Measurements from ENCODE around the gene NCOA7. TPM values are rescaled to one million over a fixed set of nuclear protein-coding genes. Genes with fewer than 3 reads are reported as not detected.
"Not testable (repeated sequence)": the region's sequence is repeated elsewhere in the genome, so short reads cannot be mapped to it uniquely, and the experiment has no call there.

The NCOA7 gene
- total RNA-seq, 1 donor from 2014 or later = 6.3 TPM

GRCh38 chr6:125911051-125911451 is 120.3 kb downstream of the NCOA7 start:
- not testable (repeated sequence) for H3K36me3 ChIP-seq (ENCODE audit: control insufficient read depth in 3 of 3, insufficient read depth in 3 of 3, low read length in 3 of 3); H3K9me3 ChIP-seq (ENCODE audit: control insufficient read depth in 3 of 3, low read length in 3 of 3); H3K27me3 ChIP-seq (ENCODE audit: control insufficient read depth in 3 of 3, insufficient read depth in 3 of 3, low read length in 3 of 3); H3K4me3 ChIP-seq (ENCODE audit: low read length in 3 of 3); H3K4me1 ChIP-seq (ENCODE audit: control insufficient read depth in 3 of 3, insufficient read depth in 3 of 3, low read length in 3 of 3); H3K9ac ChIP-seq (ENCODE audit: low read depth in 1 of 3, low read length in 3 of 3); H3K27ac ChIP-seq (ENCODE audit: low read depth, low read length)

GRCh38 chr6:125912430-125912829 is 121.7 kb downstream of the NCOA7 start:
- not testable (repeated sequence) for H3K9me3 ChIP-seq (ENCODE audit: control insufficient read depth in 3 of 3, low read length in 3 of 3); H3K9ac ChIP-seq (ENCODE audit: low read depth in 1 of 3, low read length in 3 of 3); H3K4me1 ChIP-seq (ENCODE audit: control insufficient read depth in 3 of 3, insufficient read depth in 3 of 3, low read length in 3 of 3); H3K27ac ChIP-seq (ENCODE audit: low read depth, low read length); H3K4me3 ChIP-seq (ENCODE audit: low read length in 3 of 3); H3K27me3 ChIP-seq (ENCODE audit: control insufficient read depth in 3 of 3, insufficient read depth in 3 of 3, low read length in 3 of 3)
- H3K36me3 ChIP-seq (ENCODE audit: control insufficient read depth in 3 of 3, insufficient read depth in 3 of 3, low read length in 3 of 3) = peaks cover 0 to 18% (median 7%) of the 10 kb centered on the region in 3 donors

GRCh38 chr6:125913145-125913544 is 122.4 kb downstream of the NCOA7 start:
- peaks cover 0 to 18% (median 7%) of the 10 kb centered on the region in 3 donors for H3K36me3 ChIP-seq (ENCODE audit: control insufficient read depth in 3 of 3, insufficient read depth in 3 of 3, low read length in 3 of 3)

GRCh38 chr6:125913864-125914351 is 123.1 kb downstream of the NCOA7 start:
- Histone ChIP-seq H3K4me1 (ENCODE audit: control insufficient read depth in 3 of 3, insufficient read depth in 3 of 3, low read length in 3 of 3) (peaks cover 0 to 7% (median 0%) of the 10 kb centered on the region in 3 donors), H3K36me3 (ENCODE audit: control insufficient read depth in 3 of 3, insufficient read depth in 3 of 3, low read length in 3 of 3) (peaks cover 0 to 18% (median 7%) of the 10 kb centered on the region in 3 donors), H3K27me3 (ENCODE audit: control insufficient read depth in 3 of 3, insufficient read depth in 3 of 3, low read length in 3 of 3) (no peaks in the 10 kb centered on the region), H3K27ac (ENCODE audit: low read depth, low read length) (peak overlapping the region; percentile 22), H3K9ac (ENCODE audit: low read depth in 1 of 3, low read length in 3 of 3) (no peak overlapping the region), H3K4me3 (ENCODE audit: low read length in 3 of 3) (no peak overlapping the region), H3K9me3 (ENCODE audit: control insufficient read depth in 3 of 3, low read length in 3 of 3) (no peaks in the 10 kb centered on the region)

More at GRCh38 chr6:125913145-125913544, 122.4 kb downstream of the NCOA7 start:
- Histone ChIP-seq H3K9ac (ENCODE audit: low read depth in 1 of 3, low read length in 3 of 3) (no peak overlapping the region), H3K9me3 (ENCODE audit: control insufficient read depth in 3 of 3, low read length in 3 of 3) (no peaks in the 10 kb centered on the region), H3K4me1 (ENCODE audit: control insufficient read depth in 3 of 3, insufficient read depth in 3 of 3, low read length in 3 of 3) (peaks cover 0 to 1% (median 0%) of the 10 kb centered on the region in 3 donors), H3K4me3 (ENCODE audit: low read length in 3 of 3) (no peak overlapping the region), H3K27me3 (ENCODE audit: control insufficient read depth in 3 of 3, insufficient read depth in 3 of 3, low read length in 3 of 3) (no peaks in the 10 kb centered on the region), H3K27ac (ENCODE audit: low read depth, low read length) (no peak overlapping the region)

- Histone ChIP-seq H3K4me1 (ENCODE audit: control insufficient read depth in 3 of 3, insufficient read depth in 3 of 3, low read length in 3 of 3) (peaks cover 2 to 15% (median 6%) of the 10 kb centered on the region in 3 donors), H3K27me3 (ENCODE audit: control insufficient read depth in 3 of 3, insufficient read depth in 3 of 3, low read length in 3 of 3) (no peaks in the 10 kb centered on the region), H3K9me3 (ENCODE audit: control insufficient read depth in 3 of 3, low read length in 3 of 3) (no peaks in the 10 kb centered on the region), H3K36me3 (ENCODE audit: control insufficient read depth in 3 of 3, insufficient read depth in 3 of 3, low read length in 3 of 3) (peaks cover 8 to 36% (median 19%) of the 10 kb centered on the region in 3 donors), H3K27ac (ENCODE audit: low read depth, low read length) (peak overlapping the region; percentile 81), H3K9ac (ENCODE audit: low read depth in 1 of 3, low read length in 3 of 3) (peak overlapping the region in 1 of 3 donors; percentile 57), H3K4me3 (ENCODE audit: low read length in 3 of 3) (peak overlapping the region in 1 of 3 donors; percentile 39)
Observed at GRCh38 chr6:125918230-125918629, 127.5 kb downstream of the NCOA7 start.

GRCh38 chr6:125918681-125919566 is 128.2 kb downstream of the NCOA7 start:
- peak overlapping the region; percentile 18 to 57 (median 46) for H3K9ac ChIP-seq (ENCODE audit: low read depth in 1 of 3, low read length in 3 of 3)
- H3K9me3 ChIP-seq (ENCODE audit: control insufficient read depth in 3 of 3, low read length in 3 of 3) = no peaks in the 10 kb centered on the region
- H3K4me1 ChIP-seq (ENCODE audit: control insufficient read depth in 3 of 3, insufficient read depth in 3 of 3, low read length in 3 of 3) = peaks cover 2 to 15% (median 6%) of the 10 kb centered on the region in 3 donors
- peaks cover 8 to 41% (median 23%) of the 10 kb centered on the region in 3 donors for H3K36me3 ChIP-seq (ENCODE audit: control insufficient read depth in 3 of 3, insufficient read depth in 3 of 3, low read length in 3 of 3)
- H3K27ac ChIP-seq (ENCODE audit: low read depth, low read length) = peak overlapping the region; percentile 81
- H3K4me3 ChIP-seq (ENCODE audit: low read length in 3 of 3) = peak overlapping the region; percentile 37 to 61 (median 39)
- H3K27me3 ChIP-seq (ENCODE audit: control insufficient read depth in 3 of 3, insufficient read depth in 3 of 3, low read length in 3 of 3) = no peaks in the 10 kb centered on the region

- H3K9me3 ChIP-seq (ENCODE audit: control insufficient read depth in 3 of 3, low read length in 3 of 3) = no peaks in the 10 kb centered on the region
- H3K27me3 ChIP-seq (ENCODE audit: control insufficient read depth in 3 of 3, insufficient read depth in 3 of 3, low read length in 3 of 3) = no peaks in the 10 kb centered on the region
- peaks cover 8 to 46% (median 28%) of the 10 kb centered on the region in 3 donors for H3K36me3 ChIP-seq (ENCODE audit: control insufficient read depth in 3 of 3, insufficient read depth in 3 of 3, low read length in 3 of 3)
- H3K4me3 ChIP-seq (ENCODE audit: low read length in 3 of 3) = peak overlapping the region in 2 of 3 donors; percentile 39 to 61
- peak overlapping the region in 1 of 3 donors; percentile 46 for H3K9ac ChIP-seq (ENCODE audit: low read depth in 1 of 3, low read length in 3 of 3)
- peaks cover 2 to 15% (median 6%) of the 10 kb centered on the region in 3 donors for H3K4me1 ChIP-seq (ENCODE audit: control insufficient read depth in 3 of 3, insufficient read depth in 3 of 3, low read length in 3 of 3)
- peak overlapping the region; percentile 81 for H3K27ac ChIP-seq (ENCODE audit: low read depth, low read length)
Observed at GRCh38 chr6:125919618-125920017, 128.9 kb downstream of the NCOA7 start.

GRCh38 chr6:125922322-125922860 is 131.6 kb downstream of the NCOA7 start:
- H3K4me1 ChIP-seq (ENCODE audit: control insufficient read depth in 3 of 3, insufficient read depth in 3 of 3, low read length in 3 of 3) = peaks cover 2 to 15% (median 6%) of the 10 kb centered on the region in 3 donors
- H3K36me3 ChIP-seq (ENCODE audit: control insufficient read depth in 3 of 3, insufficient read depth in 3 of 3, low read length in 3 of 3) = peaks cover 13 to 32% (median 24%) of the 10 kb centered on the region in 3 donors
- H3K27me3 ChIP-seq (ENCODE audit: control insufficient read depth in 3 of 3, insufficient read depth in 3 of 3, low read length in 3 of 3) = no peaks in the 10 kb centered on the region
- H3K27ac ChIP-seq (ENCODE audit: low read depth, low read length) = no peak overlapping the region
- H3K4me3 ChIP-seq (ENCODE audit: low read length in 3 of 3) = no peak overlapping the region
- no peaks in the 10 kb centered on the region for H3K9me3 ChIP-seq (ENCODE audit: control insufficient read depth in 3 of 3, low read length in 3 of 3)
- H3K9ac ChIP-seq (ENCODE audit: low read depth in 1 of 3, low read length in 3 of 3) = no peak overlapping the region

- Histone ChIP-seq H3K9ac (ENCODE audit: low read depth in 1 of 3, low read length in 3 of 3) (no peak overlapping the region), H3K9me3 (ENCODE audit: control insufficient read depth in 3 of 3, low read length in 3 of 3) (no peaks in the 10 kb centered on the region), H3K27ac (ENCODE audit: low read depth, low read length) (no peak overlapping the region), H3K4me3 (ENCODE audit: low read length in 3 of 3) (no peak overlapping the region), H3K27me3 (ENCODE audit: control insufficient read depth in 3 of 3, insufficient read depth in 3 of 3, low read length in 3 of 3) (no peaks in the 10 kb centered on the region), H3K4me1 (ENCODE audit: control insufficient read depth in 3 of 3, insufficient read depth in 3 of 3, low read length in 3 of 3) (peaks cover 2 to 11% (median 6%) of the 10 kb centered on the region in 3 donors), H3K36me3 (ENCODE audit: control insufficient read depth in 3 of 3, insufficient read depth in 3 of 3, low read length in 3 of 3) (peaks cover 13 to 41% (median 34%) of the 10 kb centered on the region in 3 donors)
Observed at GRCh38 chr6:125923366-125923877, 132.7 kb downstream of the NCOA7 start.
